OCI-LY1 (cell line): ENCODE data around the gene NT5DC1.

Experiments
- H2AFZ ChIP-seq: fragments of 200-600 bp; sonication (generic), shearing (Covaris generic); 2 replicates; pipeline ENCODE4 v1.6.0; 2014; ENCODE audit warnings: antibody characterized with exemption, mild to moderate bottlenecking, low read length
- H3F3A ChIP-seq: fragments of 200-600 bp; sonication (generic), shearing (Covaris generic); 2 replicates; pipeline ENCODE4 v1.6.0; 2014; ENCODE audit warnings: mild to moderate bottlenecking, antibody characterized with exemption, low read length, moderate library complexity; ENCODE audit not compliant: insufficient read depth
- H3K27ac ChIP-seq: fragments of 200-600 bp; sonication (generic); 2 replicates; pipeline ENCODE4 v1.5.1; 2014; ENCODE audit warnings: low read length, mixed run types, mild to moderate bottlenecking, low read depth; ENCODE audit not compliant: poor library complexity, severe bottlenecking
- H3K27me3 ChIP-seq: fragments of 200-600 bp; sonication (generic); 2 replicates; pipeline ENCODE4 v1.6.0; 2014; ENCODE audit warnings: antibody characterized with exemption, mild to moderate bottlenecking, low read length, moderate library complexity; ENCODE audit not compliant: insufficient read depth
- H3K36me3 ChIP-seq: fragments of 200-600 bp; sonication (generic); 2 replicates; pipeline ENCODE4 v1.6.1; 2014; ENCODE audit warnings: mild to moderate bottlenecking, antibody characterized with exemption, low read length, moderate library complexity, mixed read lengths; ENCODE audit not compliant: insufficient read depth
- H3K4me1 ChIP-seq: fragments of 200-600 bp; sonication (generic); 2 replicates; pipeline ENCODE4 v1.5.1; 2014; ENCODE audit warnings: mild to moderate bottlenecking, low read length, moderate library complexity; ENCODE audit not compliant: insufficient read depth, severe bottlenecking
- H3K4me2 ChIP-seq: fragments of 200-600 bp; sonication (generic), shearing (Covaris generic); 2 replicates; pipeline ENCODE4 v1.6.1; 2014; ENCODE audit warnings: low read length
- H3K4me3 ChIP-seq: fragments of 200-600 bp; sonication (generic); 2 replicates; pipeline ENCODE4 v1.5.1; 2014; ENCODE audit warnings: low read length, low read depth, mild to moderate bottlenecking, mixed read lengths; ENCODE audit not compliant: poor library complexity, severe bottlenecking
- H3K79me2 ChIP-seq: fragments of 200-600 bp; shearing (Covaris generic); 2 replicates; pipeline ENCODE4 v1.6.1; 2016; ENCODE audit warnings: mixed run types, low read length, mixed read lengths; ENCODE audit not compliant: insufficient read depth
- H3K9ac ChIP-seq: fragments of 200-600 bp; sonication (generic), shearing (Covaris generic); 2 replicates; pipeline ENCODE4 v1.6.1; 2014; ENCODE audit warnings: mild to moderate bottlenecking, low read length, mixed read lengths
- H3K9me2 ChIP-seq: fragments of 200-600 bp; sonication (generic), shearing (Covaris generic); 2 replicates; pipeline ENCODE4 v1.6.1; 2014; ENCODE audit warnings: low read depth, mild to moderate bottlenecking, low read length, mixed read lengths
- H3K9me3 ChIP-seq: fragments of 200-600 bp; shearing (Covaris generic); 2 replicates; pipeline ENCODE4 v1.6.1; 2014; ENCODE audit warnings: low read length, mixed read lengths
- H4K20me1 ChIP-seq: fragments of 200-600 bp; sonication (generic), shearing (Covaris generic); 2 replicates; pipeline ENCODE4 v1.6.0; 2016; ENCODE audit warnings: mild to moderate bottlenecking, low read length; ENCODE audit not compliant: insufficient read depth
- CTCF ChIP-seq: fragments of 200-600 bp; sonication (generic), shearing (Covaris generic); IDR thresholded peaks from 2 replicates; pipeline ENCODE4 v1.5.1; 2017; ENCODE audit warnings: mild to moderate bottlenecking, antibody characterized with exemption, low read length, moderate library complexity, mixed read lengths
- EZH2 ChIP-seq: fragments of 200-600 bp; sonication (generic), shearing (Covaris generic); IDR thresholded peaks from 2 replicates; pipeline ENCODE4 v1.8.0; 2017; ENCODE audit warnings: borderline replicate concordance, mixed run types, mild to moderate bottlenecking, antibody characterized with exemption, low read length, moderate library complexity, mixed read lengths

The NT5DC1 gene

GRCh38 chr6:116106146-116106545 is 5.5 kb downstream of the NT5DC1 start:
- H3K27me3 ChIP-seq: no peaks in the 10 kb centered on the region
- H2AFZ ChIP-seq: no peak overlapping the region
- no peaks in the 10 kb centered on the region for H3K9me3 ChIP-seq
- H3K4me2 ChIP-seq: no peak overlapping the region
- no peaks in the 10 kb centered on the region for H4K20me1 ChIP-seq
- H3F3A ChIP-seq: no peaks in the 10 kb centered on the region
- H3K9ac ChIP-seq: no peak overlapping the region
- H3K4me1 ChIP-seq: peaks cover 23% of the 10 kb centered on the region
- no peak for TF ChIP-seq CTCF
- TF ChIP-seq EZH2: no peak
- H3K27ac ChIP-seq: no peak overlapping the region
- H3K79me2 ChIP-seq: no peaks in the 10 kb centered on the region
- H3K4me3 ChIP-seq: no peak overlapping the region
- H3K9me2 ChIP-seq: no peaks in the 10 kb centered on the region
- H3K36me3 ChIP-seq: peaks cover 21% of the 10 kb centered on the region; the same call in 1 of the 2 replicates

GRCh38 chr6:116108836-116109235 is 8.2 kb downstream of the NT5DC1 start:
- TF ChIP-seq EZH2 (no peak), CTCF (no peak)
- Histone ChIP-seq H4K20me1 (no peaks in the 10 kb centered on the region), H3K9ac (no peak overlapping the region)

GRCh38 chr6:116111552-116112528 is 11.2 kb downstream of the NT5DC1 start:
- no peaks in the 10 kb centered on the region for H3K9me3 ChIP-seq
- H3K36me3 ChIP-seq: peaks cover 21% of the 10 kb centered on the region; the same call in 1 of the 2 replicates
- H3K27me3 ChIP-seq: no peaks in the 10 kb centered on the region
- H3K4me2 ChIP-seq: no peak overlapping the region
- H2AFZ ChIP-seq: no peak overlapping the region
- peak; percentile 81 for TF ChIP-seq CTCF
- TF ChIP-seq EZH2: no peak
- H3K79me2 ChIP-seq: no peaks in the 10 kb centered on the region
- H3K27ac ChIP-seq: no peak overlapping the region
- no peaks in the 10 kb centered on the region for H3F3A ChIP-seq
- no peaks in the 10 kb centered on the region for H4K20me1 ChIP-seq
- H3K9me2 ChIP-seq: no peaks in the 10 kb centered on the region
- H3K4me1 ChIP-seq: no peaks in the 10 kb centered on the region
- H3K4me3 ChIP-seq: no peak overlapping the region
- H3K9ac ChIP-seq: no peak overlapping the region

More at GRCh38 chr6:116108836-116109235, 8.2 kb downstream of the NT5DC1 start:
- no peaks in the 10 kb centered on the region for H3F3A ChIP-seq
- no peak overlapping the region for H2AFZ ChIP-seq
- no peaks in the 10 kb centered on the region for H3K9me3 ChIP-seq
- no peaks in the 10 kb centered on the region for H3K4me1 ChIP-seq
- H3K9me2 ChIP-seq: no peaks in the 10 kb centered on the region
- no peaks in the 10 kb centered on the region for H3K79me2 ChIP-seq
- no peaks in the 10 kb centered on the region for H3K27me3 ChIP-seq
- H3K36me3 ChIP-seq: peaks cover 24% of the 10 kb centered on the region; the same call in 1 of the 2 replicates
- no peak overlapping the region for H3K27ac ChIP-seq
- H3K4me2 ChIP-seq: no peak overlapping the region
- no peak overlapping the region for H3K4me3 ChIP-seq
